Transverse colon (tissue), 4 donors: ENCODE data around the gene ZBTB7C.

Source experiments
- EP300 ChIP-seq: sonication (generic); formaldehyde crosslinking; IDR thresholded peaks from one replicate; pipeline ENCODE4 v1.6.1; 2017; ENCODE audit warnings: antibody characterized with exemption, low read depth
- POLR2A ChIP-seq: fragments of 450-650 bp; IDR thresholded peaks from one replicate; pipeline ENCODE4 v1.6.1; 2016; ENCODE audit warnings: antibody characterized with exemption, mild to moderate bottlenecking, moderate library complexity
- POLR2AphosphoS5 ChIP-seq, 3 donors: sonication (generic); formaldehyde crosslinking; IDR thresholded peaks; one replicate each; pipeline ENCODE4 v1.6.1; 2016; ENCODE audit warnings: antibody characterized with exemption in 3 of 3
- TF ChIP-seq, protein P1 (sequence below), 5 experiments: fragments of 200-600 bp in 3 of 5; fragments of 450-650 bp in 2 of 5; sonication (generic) in 3 of 5; IDR thresholded peaks; 1 replicate in 2 of 5; 2 replicates in 3 of 5; pipeline ENCODE4 v1.5.1; 2016 to 2017; ENCODE audit warnings: antibody characterized with exemption in 5 of 5, inconsistent platforms in 3 of 5, mild to moderate bottlenecking in 2 of 5, moderate library complexity in 1 of 5

DNA sequence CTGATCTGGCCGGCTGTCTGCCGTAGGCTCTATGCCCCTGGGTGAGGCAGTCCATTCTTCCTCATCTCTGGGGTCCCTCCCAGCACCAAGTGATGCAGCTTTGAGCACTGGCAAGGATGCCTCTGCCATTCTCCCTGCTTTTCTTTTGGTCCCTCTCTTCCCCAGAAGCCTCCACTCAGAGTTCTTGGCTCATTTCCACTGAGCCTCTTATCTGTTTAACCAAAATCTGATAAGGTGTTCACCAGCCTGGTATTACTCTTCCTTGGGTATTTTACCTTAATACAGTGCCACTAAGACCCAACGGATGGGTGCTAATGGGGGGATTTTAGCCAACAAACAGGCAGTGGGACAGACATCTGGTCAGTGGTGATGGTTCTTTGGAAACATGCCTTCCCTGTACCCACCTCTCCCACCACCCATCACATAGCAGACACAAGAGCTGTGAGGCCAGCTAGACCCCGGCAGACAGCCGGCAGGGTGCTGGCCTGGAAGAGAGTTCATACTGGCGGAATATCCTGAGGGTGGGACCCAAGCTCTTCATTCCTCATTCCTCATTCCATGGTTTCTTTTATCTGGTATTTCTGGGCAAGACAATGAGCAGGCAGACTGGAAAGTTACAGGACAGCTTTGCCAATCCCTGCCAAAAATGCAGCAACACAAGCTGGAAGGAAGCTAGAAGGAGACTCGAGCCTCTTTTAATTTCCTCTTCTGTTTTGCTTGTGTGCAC is 34.6 kb downstream of the ZBTB7C start:
- TF ChIP-seq, protein P1, sequence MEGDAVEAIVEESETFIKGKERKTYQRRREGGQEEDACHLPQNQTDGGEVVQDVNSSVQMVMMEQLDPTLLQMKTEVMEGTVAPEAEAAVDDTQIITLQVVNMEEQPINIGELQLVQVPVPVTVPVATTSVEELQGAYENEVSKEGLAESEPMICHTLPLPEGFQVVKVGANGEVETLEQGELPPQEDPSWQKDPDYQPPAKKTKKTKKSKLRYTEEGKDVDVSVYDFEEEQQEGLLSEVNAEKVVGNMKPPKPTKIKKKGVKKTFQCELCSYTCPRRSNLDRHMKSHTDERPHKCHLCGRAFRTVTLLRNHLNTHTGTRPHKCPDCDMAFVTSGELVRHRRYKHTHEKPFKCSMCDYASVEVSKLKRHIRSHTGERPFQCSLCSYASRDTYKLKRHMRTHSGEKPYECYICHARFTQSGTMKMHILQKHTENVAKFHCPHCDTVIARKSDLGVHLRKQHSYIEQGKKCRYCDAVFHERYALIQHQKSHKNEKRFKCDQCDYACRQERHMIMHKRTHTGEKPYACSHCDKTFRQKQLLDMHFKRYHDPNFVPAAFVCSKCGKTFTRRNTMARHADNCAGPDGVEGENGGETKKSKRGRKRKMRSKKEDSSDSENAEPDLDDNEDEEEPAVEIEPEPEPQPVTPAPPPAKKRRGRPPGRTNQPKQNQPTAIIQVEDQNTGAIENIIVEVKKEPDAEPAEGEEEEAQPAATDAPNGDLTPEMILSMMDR (IDR thresholded peaks at IDR 0.05), result no peak
- TF ChIP-seq POLR2A, result no peak
- no peak for TF ChIP-seq POLR2AphosphoS5 (IDR thresholded peaks at IDR 0.05)
- no peak for TF ChIP-seq EP300
